Cardiac muscle cell (in vitro differentiated cells and primary cell): Measurements from ENCODE around the gene PRRC2B. TPM values are rescaled to one million over a fixed set of nuclear protein-coding genes. Genes with fewer than 3 reads are reported as not detected.
A peak's percentile ranks its signal among the peaks of the same experiment; 100 is the strongest.

ENCODE experiments used
- DNase-seq, 2 donors: peaks; one replicate each; pipeline versions ENCODE4 v3.0.0 to v3.0.0-alpha.2; 2010 to 2017; ENCODE audit warnings: low read depth in 1 of 2, low spot score in 1 of 2
- H3K27ac ChIP-seq: fragments of 200-600 bp; sonication (generic); 2 replicates; pipeline ENCODE4 v1.5.1; 2016
- H3K27me3 ChIP-seq: fragments of 200-600 bp; sonication (generic); 2 replicates; pipeline ENCODE4 v1.6.0; 2016; ENCODE audit warnings: control low read depth
- H3K36me3 ChIP-seq: fragments of 200-600 bp; sonication (generic); 2 replicates; pipeline ENCODE4 v1.5.1; 2016; ENCODE audit warnings: control low read depth
- H3K4me1 ChIP-seq: fragments of 200-600 bp; sonication (generic); 2 replicates; pipeline ENCODE4 v1.8.1; 2017; ENCODE audit warnings: low read depth, mild to moderate bottlenecking, mixed run types
- H3K4me3 ChIP-seq: fragments of 200-600 bp; sonication (generic); 2 replicates; pipeline ENCODE4 v1.5.1; 2016; ENCODE audit warnings: mild to moderate bottlenecking
- H3K9me3 ChIP-seq: fragments of 200-600 bp; sonication (generic); 2 replicates; pipeline ENCODE4 v1.5.1; 2017; ENCODE audit warnings: low read depth, mild to moderate bottlenecking, control low read depth
- polyA plus RNA-seq: library from polyadenylated mRNA; unstranded; fragments of >200 nt; fragmentation: Nextera tagmentation; extraction: Ambion mirVana; gene quantifications from 2 replicates; pipeline ENCODE4 v1.2.1, GENCODE V29; 2016
- total RNA-seq: library from RNA; depleted of rRNA; stranded (reverse); fragments of >200 nt; gene quantifications from 2 replicates; pipeline ENCODE4 v1.2.3, GENCODE V29; 2016
- TF ChIP-seq, protein P1 (sequence below): IDR thresholded peaks from 2 replicates; pipeline ENCODE4 v1.5.1; 2012; ENCODE audit warnings: low read depth, mild to moderate bottlenecking, low read length

PRRC2B gene
- total and polyA plus RNA-seq, 2 experiments from 2014 or later = 71.1 to 259 TPM

DNA sequence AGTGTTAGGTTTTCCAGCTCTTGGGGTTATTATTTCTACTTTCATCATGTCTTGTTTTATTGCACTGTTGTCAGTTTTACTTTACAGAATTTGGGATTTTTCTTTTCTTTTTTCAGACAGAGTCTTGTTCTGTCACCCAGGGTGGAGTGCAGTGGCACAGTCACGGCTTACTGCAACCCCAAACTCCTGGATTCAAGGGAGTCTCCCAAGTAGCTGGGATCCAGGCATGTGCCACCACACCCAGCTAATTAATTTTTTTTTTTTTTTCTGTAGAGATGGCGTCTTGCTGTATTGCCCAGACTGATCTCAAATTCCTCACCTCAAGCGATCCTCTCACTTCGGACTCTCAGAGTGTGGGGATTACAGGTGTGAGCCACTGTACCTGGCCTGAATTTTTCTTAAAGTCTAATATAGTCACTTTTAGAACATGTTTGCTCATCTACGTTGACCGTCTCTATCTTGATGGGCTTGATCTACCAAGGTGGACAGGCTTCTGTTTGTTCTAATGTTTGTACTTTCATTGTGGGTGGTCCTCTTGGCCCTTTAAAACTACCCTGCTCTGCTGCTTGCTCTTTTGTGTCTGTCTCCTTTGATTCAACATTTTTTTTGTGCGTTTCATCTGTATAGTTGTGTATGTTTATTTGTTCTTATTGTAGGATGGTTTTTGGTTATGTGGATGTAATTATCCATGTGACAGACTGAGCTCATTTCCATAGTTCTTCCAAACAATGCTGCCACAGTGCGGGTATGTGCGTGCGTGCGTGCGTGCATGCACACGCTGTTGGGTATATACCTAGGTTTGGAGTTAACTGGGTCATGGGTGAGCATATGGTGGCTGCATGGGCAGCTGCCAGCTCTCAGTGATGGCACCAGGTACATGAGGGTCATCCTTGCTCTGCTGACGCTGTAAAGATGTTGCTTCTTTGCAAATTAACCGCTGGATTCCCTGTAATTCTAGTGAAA, 18.1 kb downstream of the PRRC2B start:
- TF ChIP-seq, protein P1, sequence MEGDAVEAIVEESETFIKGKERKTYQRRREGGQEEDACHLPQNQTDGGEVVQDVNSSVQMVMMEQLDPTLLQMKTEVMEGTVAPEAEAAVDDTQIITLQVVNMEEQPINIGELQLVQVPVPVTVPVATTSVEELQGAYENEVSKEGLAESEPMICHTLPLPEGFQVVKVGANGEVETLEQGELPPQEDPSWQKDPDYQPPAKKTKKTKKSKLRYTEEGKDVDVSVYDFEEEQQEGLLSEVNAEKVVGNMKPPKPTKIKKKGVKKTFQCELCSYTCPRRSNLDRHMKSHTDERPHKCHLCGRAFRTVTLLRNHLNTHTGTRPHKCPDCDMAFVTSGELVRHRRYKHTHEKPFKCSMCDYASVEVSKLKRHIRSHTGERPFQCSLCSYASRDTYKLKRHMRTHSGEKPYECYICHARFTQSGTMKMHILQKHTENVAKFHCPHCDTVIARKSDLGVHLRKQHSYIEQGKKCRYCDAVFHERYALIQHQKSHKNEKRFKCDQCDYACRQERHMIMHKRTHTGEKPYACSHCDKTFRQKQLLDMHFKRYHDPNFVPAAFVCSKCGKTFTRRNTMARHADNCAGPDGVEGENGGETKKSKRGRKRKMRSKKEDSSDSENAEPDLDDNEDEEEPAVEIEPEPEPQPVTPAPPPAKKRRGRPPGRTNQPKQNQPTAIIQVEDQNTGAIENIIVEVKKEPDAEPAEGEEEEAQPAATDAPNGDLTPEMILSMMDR = no peak
- DNase-seq = no peak
- Histone ChIP-seq H3K27ac (no peak overlapping the region), H3K4me1 (peaks cover 45% of the 10 kb centered on the region), H3K27me3 (no peaks in the 10 kb centered on the region), H3K9me3 (no peaks in the 10 kb centered on the region), H3K4me3 (no peak overlapping the region), H3K36me3 (no peaks in the 10 kb centered on the region)

DNA sequence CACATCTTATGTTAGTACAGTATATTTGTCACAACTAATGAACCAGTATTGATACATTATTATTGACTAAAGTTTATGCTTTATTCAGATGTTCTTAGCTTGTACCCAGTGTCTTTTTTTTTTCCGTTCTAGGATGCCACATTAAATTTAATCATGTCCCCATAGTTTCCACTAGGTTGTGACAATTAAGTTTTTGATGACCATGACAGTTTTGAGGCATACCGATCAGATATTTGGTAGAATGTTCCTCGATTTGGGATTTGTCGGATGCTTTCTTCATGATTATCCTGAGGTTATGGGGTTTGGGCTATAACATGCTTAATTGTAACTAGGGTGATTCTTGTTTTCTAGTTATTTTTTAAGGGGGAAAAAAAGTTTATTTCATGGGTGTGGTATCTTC, 22.6 kb downstream of the PRRC2B start:
- no peaks in the 10 kb centered on the region for H3K36me3 ChIP-seq
- H3K9me3 ChIP-seq = no peaks in the 10 kb centered on the region
- peaks cover 55% of the 10 kb centered on the region for H3K4me1 ChIP-seq
- TF ChIP-seq, protein P1 = no peak
- no peak overlapping the region for H3K27ac ChIP-seq
- no peak overlapping the region for H3K4me3 ChIP-seq
- DNase-seq = no peak
- H3K27me3 ChIP-seq = no peaks in the 10 kb centered on the region

DNA sequence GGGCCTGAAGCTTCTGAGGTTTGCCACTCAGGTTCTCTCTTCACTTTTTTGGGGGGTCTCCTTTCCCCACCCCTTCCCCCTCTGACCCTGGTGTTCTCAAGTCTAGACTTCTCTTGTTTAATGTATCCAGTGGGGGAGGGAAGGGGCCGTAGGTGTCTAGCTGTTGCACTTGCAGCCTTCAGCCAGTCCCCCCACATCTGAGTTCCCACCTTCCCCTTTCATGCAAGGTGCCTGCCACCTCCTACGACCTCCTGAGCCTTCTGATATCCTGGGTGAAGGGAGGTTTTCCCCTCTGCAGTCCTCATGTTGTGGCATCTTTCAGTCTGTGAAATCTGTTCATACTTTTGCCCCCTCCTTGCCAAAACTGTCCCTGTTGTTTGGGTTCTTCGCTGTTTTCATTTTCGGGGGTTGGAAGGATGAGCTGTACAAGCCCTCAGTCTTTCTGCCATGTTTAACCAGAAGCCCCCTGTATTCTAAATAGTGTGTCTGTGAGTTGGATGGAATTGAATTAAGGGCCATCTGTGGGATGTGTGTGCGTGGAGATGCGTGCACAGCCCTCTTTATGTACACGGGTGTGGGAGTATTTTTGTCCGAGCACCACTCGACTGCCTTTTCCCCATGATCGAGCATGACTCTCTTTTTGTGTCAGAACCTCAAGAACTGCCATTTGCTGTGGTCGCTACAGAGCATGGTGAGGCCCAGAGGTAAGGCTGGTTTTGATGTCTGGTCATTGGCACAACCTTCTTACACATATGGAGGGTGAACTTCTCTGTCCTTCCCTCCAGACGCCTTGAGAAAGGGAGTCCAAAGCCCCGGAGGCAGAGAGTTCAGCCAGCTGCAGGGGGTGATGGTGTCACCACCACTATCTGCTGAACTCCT, 23.6 kb downstream of the PRRC2B start:
- Histone ChIP-seq H3K9me3 (no peaks in the 10 kb centered on the region), H3K27me3 (no peaks in the 10 kb centered on the region), H3K4me1 (peaks cover 63% of the 10 kb centered on the region), H3K27ac (peak overlapping the region; percentile 78), H3K4me3 (no peak overlapping the region), H3K36me3 (no peaks in the 10 kb centered on the region)
- TF ChIP-seq, protein P1 = no peak
- DNase-seq = no peak

DNA sequence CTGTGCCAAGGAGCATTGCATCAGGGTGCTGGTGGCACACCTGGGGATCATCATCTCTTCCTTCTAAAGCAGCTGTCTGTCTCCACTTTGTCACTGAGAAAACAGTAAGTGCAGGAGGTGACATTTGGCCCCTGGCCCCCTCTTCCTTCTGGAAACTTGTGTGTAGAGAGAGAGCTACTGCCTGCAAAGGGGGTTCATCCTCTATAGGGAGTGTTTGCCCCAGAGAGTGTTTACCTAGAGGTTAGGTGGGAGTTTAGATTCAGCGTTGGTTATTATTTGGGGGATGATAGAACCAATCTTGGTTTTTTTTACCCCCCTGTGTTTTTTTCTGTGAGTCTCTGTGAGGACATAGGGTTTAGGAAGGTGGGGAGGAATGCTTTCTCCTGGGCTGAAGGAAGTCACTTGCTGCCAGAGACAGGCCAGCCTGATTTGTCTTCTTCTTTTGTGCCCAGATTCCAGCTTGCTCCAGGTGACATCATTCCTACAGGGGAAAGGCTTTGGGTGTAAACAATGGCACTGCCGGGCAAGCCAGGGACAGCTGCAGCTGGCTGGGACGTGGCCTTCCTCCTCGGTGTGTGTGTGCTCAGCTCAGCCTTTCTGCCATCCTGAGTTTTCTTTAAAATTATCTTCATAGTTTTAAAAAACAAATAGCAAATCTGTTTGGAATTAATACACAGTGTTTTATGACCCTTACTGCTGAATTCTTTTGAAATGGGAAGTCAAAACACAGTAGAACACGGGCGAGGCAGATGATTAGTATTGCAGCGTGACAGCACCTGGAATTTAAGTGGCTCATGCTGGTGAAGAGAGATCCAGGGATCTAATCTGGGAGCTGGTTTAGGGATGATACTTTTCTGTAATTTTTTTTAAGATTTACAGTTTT, 24.5 kb downstream of the PRRC2B start:
- H3K4me1 ChIP-seq = peaks cover 68% of the 10 kb centered on the region
- H3K36me3 ChIP-seq = no peaks in the 10 kb centered on the region

More for the DNA sequence above, 24.5 kb downstream of the PRRC2B start:
- DNase-seq = no peak
- H3K9me3 ChIP-seq = no peaks in the 10 kb centered on the region
- TF ChIP-seq, protein P1 = no peak
- no peak overlapping the region for H3K4me3 ChIP-seq
- H3K27me3 ChIP-seq = no peaks in the 10 kb centered on the region
- H3K27ac ChIP-seq = peak overlapping the region; percentile 78
